GM12878 (cell line): Measurements from ENCODE around the gene MAN1A1.

Experiments used
- CBX5 ChIP-seq: sonication (generic); IDR thresholded peaks from 2 replicates; pipeline ENCODE4 v1.6.1; 2016; ENCODE audit warnings: low read depth, moderate library complexity, mild to moderate bottlenecking, inconsistent platforms
- CEBPB ChIP-seq, 2 experiments: fragments of 150-350 bp in 1 of 2; IDR thresholded peaks; 2 replicates each; pipeline ENCODE4 v1.6.1; 2012 to 2014; ENCODE audit warnings: low read depth in 2 of 2, low read length in 2 of 2, borderline replicate concordance in 1 of 2, inconsistent platforms in 1 of 2
- CREB1 ChIP-seq: IDR thresholded peaks from 2 replicates; pipeline ENCODE4 v1.6.1; 2012; ENCODE audit warnings: low read depth, mild to moderate bottlenecking, inconsistent platforms
- GATAD2B ChIP-seq: fragments of 450-650 bp; conservative IDR thresholded peaks from 2 replicates; pipeline ENCODE4 v1.6.1; 2017; ENCODE audit warnings: low read depth, mild to moderate bottlenecking, moderate library complexity
- HCFC1 ChIP-seq: fragments of 150-350 bp; IDR thresholded peaks from 2 replicates; pipeline ENCODE4 v1.6.1; 2014; ENCODE audit warnings: low read length
- NFYB ChIP-seq: IDR thresholded peaks from 2 replicates; pipeline ENCODE4 v1.6.1; 2011; ENCODE audit warnings: low read depth, mild to moderate bottlenecking, low read length, improper control_type of control experiment, moderate library complexity; ENCODE audit not compliant: insufficient read depth
- POLR2A ChIP-seq: IDR thresholded peaks from 2 replicates; pipeline ENCODE4 v1.6.1; 2011; ENCODE audit warnings: low read depth, mild to moderate bottlenecking, low read length
- TAF1 ChIP-seq: IDR thresholded peaks from 2 replicates; pipeline ENCODE4 v1.6.1; 2011; ENCODE audit warnings: mild to moderate bottlenecking, low read depth, low read length, borderline replicate concordance
- USF2 ChIP-seq: IDR thresholded peaks from 2 replicates; pipeline ENCODE4 v1.6.1; 2011; ENCODE audit warnings: low read depth, low read length, improper control_type of control experiment, borderline replicate concordance
- ZNF687 ChIP-seq: fragments of 450-650 bp; IDR thresholded peaks from 2 replicates; pipeline ENCODE4 v1.6.1; 2017; ENCODE audit warnings: mild to moderate bottlenecking, moderate library complexity
- TF ChIP-seq, protein P1 (sequence below), 3 experiments: IDR thresholded peaks in 2 of 3; conservative IDR thresholded peaks in 1 of 3; 2 replicates each; pipeline ENCODE4 v1.5.1; 2011; ENCODE audit warnings: low read depth in 3 of 3, low read length in 3 of 3, mild to moderate bottlenecking in 3 of 3, control low read depth in 2 of 3, moderate library complexity in 2 of 3, inconsistent platforms in 1 of 3, mixed read lengths in 1 of 3; ENCODE audit not compliant: control insufficient read depth in 2 of 3, insufficient read depth in 1 of 3; ENCODE audit errors: extremely low read depth in 1 of 3
- TF ChIP-seq, protein P2 (sequence below): IDR thresholded peaks from 2 replicates; pipeline ENCODE4 v1.6.1; 2012; ENCODE audit warnings: low read depth, low read length, improper control_type of control experiment

- no peak for TF ChIP-seq GATAD2B
- no peak for TF ChIP-seq CBX5
- no peak for TF ChIP-seq POLR2A
- no peak for TF ChIP-seq ZNF687
- no peak for TF ChIP-seq TAF1
- no peak for TF ChIP-seq NFYB
- TF ChIP-seq, protein P1, sequence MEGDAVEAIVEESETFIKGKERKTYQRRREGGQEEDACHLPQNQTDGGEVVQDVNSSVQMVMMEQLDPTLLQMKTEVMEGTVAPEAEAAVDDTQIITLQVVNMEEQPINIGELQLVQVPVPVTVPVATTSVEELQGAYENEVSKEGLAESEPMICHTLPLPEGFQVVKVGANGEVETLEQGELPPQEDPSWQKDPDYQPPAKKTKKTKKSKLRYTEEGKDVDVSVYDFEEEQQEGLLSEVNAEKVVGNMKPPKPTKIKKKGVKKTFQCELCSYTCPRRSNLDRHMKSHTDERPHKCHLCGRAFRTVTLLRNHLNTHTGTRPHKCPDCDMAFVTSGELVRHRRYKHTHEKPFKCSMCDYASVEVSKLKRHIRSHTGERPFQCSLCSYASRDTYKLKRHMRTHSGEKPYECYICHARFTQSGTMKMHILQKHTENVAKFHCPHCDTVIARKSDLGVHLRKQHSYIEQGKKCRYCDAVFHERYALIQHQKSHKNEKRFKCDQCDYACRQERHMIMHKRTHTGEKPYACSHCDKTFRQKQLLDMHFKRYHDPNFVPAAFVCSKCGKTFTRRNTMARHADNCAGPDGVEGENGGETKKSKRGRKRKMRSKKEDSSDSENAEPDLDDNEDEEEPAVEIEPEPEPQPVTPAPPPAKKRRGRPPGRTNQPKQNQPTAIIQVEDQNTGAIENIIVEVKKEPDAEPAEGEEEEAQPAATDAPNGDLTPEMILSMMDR (IDR thresholded peaks at IDR 0.05 in 2 of 3, conservative IDR thresholded peaks at IDR 0.05 in 1 of 3; ENCODE audit: control insufficient read depth in 2 of 3, extremely low read depth in 1 of 3, insufficient read depth in 1 of 3, low read depth in 3 of 3, low read length in 3 of 3): no peak
- TF ChIP-seq CEBPB (IDR thresholded peaks at IDR 0.05; ENCODE audit: borderline replicate concordance in 1 of 2, low read depth in 2 of 2, low read length in 2 of 2): no peak
- TF ChIP-seq CREB1: no peak
- TF ChIP-seq HCFC1: no peak
- TF ChIP-seq, protein P2, sequence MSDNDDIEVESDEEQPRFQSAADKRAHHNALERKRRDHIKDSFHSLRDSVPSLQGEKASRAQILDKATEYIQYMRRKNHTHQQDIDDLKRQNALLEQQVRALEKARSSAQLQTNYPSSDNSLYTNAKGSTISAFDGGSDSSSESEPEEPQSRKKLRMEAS: no peak
- no peak for TF ChIP-seq USF2
Measured at GRCh38 chr6:119384444-119384843, 34.9 kb upstream of the MAN1A1 start.
